ENCODE measurements around the gene CPNE1. TPM values are rescaled to one million over a fixed set of nuclear protein-coding genes. Genes with fewer than 3 reads are reported as not detected.

The CPNE1 gene
- total RNA-seq, 3 donors from 2014 or later (not counting 1 experiment from before 2014, with no cell fraction given): 298 to 342 (median 334) TPM

DNA sequence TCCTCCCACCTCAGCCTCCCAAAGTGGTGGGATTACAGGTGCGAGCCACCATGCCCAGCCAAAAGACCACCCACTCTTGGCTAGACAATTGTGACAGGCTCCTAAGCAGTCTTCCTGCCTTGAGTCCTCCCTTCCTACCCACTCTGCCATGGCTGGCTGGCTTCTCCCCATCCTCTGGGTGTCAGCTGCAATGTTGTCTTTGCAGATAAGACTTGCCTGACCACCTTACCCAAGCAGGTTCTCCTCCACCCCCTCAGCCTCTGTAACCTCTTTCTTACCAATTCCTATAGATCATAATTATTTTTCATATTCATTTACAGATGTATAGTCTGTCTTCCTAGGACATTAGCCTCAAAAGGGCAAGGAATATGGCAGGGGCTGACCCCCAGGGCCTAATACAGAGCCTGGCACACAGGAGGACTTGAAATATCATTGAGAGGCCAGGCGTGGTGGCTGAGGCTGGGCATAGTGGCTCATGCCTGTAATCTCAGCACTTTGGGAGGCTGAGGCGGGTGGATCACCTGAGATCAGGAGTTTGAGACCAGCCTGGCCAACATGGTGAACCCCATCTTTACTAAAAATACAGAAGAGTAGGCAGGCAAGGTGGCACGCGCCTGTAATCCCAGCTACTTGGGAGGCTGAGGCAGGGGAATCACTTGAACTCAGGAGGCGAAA, 77.8 kb downstream of the CPNE1 start:
- intact Hi-C loops (cut with micrococcal nuclease): no loop called here

GRCh38 chr20:35583636-35584560, 80.8 kb downstream of the CPNE1 start:
- no peaks in the 10 kb centered on the region for H3K27me3 ChIP-seq (ENCODE audit: control insufficient read depth, insufficient read depth, low read length)
- Mint-ChIP-seq H3K4me3 (no peak overlapping the region), H3K4me1 (no peaks in the 10 kb centered on the region), H3K36me3 (peaks cover 8% of the 10 kb centered on the region), H3K27ac (no peak overlapping the region), H3K27me3 (ENCODE audit: low read depth in 2 of 2) (no peaks in the 10 kb centered on the region), H3K9me3 (peaks cover 2 to 5% of the 10 kb centered on the region in 2 donors)
- no peaks in the 10 kb centered on the region for H3K36me3 ChIP-seq (ENCODE audit: control insufficient read depth, insufficient read depth, low read length)
- WGBS (ENCODE audit: insufficient coverage): 90% methylated on average over 18 of the region's 18 CpGs
- no peaks in the 10 kb centered on the region for H3K4me1 ChIP-seq (ENCODE audit: control insufficient read depth, insufficient read depth, low read length)
- ATAC-seq (no peak), DNase-seq (no peak)
- no peak overlapping the region for H3K27ac ChIP-seq (ENCODE audit: low read length)
- TF ChIP-seq, protein P1, sequence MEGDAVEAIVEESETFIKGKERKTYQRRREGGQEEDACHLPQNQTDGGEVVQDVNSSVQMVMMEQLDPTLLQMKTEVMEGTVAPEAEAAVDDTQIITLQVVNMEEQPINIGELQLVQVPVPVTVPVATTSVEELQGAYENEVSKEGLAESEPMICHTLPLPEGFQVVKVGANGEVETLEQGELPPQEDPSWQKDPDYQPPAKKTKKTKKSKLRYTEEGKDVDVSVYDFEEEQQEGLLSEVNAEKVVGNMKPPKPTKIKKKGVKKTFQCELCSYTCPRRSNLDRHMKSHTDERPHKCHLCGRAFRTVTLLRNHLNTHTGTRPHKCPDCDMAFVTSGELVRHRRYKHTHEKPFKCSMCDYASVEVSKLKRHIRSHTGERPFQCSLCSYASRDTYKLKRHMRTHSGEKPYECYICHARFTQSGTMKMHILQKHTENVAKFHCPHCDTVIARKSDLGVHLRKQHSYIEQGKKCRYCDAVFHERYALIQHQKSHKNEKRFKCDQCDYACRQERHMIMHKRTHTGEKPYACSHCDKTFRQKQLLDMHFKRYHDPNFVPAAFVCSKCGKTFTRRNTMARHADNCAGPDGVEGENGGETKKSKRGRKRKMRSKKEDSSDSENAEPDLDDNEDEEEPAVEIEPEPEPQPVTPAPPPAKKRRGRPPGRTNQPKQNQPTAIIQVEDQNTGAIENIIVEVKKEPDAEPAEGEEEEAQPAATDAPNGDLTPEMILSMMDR (IDR thresholded peaks at IDR 0.05): no peak
- intact Hi-C loops (cut with micrococcal nuclease): no loop called here
- peaks cover 9% of the 10 kb centered on the region for H3K9me3 ChIP-seq (ENCODE audit: control insufficient read depth, insufficient read depth, low read length)
- H3K4me3 ChIP-seq (ENCODE audit: low read length): no peak overlapping the region

More for the DNA sequence above, 77.8 kb downstream of the CPNE1 start:
- Histone ChIP-seq H3K36me3 (ENCODE audit: control insufficient read depth, insufficient read depth, low read length) (no peaks in the 10 kb centered on the region), H3K9me3 (ENCODE audit: control insufficient read depth, insufficient read depth, low read length) (peaks cover 4% of the 10 kb centered on the region), H3K4me1 (ENCODE audit: control insufficient read depth, insufficient read depth, low read length) (no peaks in the 10 kb centered on the region), H3K27me3 (ENCODE audit: control insufficient read depth, insufficient read depth, low read length) (no peaks in the 10 kb centered on the region), H3K4me3 (ENCODE audit: low read length) (no peak overlapping the region), H3K27ac (ENCODE audit: low read length) (no peak overlapping the region)
- TF ChIP-seq, protein P1 (IDR thresholded peaks at IDR 0.05): no peak
- Mint-ChIP-seq H3K4me3 (no peak overlapping the region), H3K27me3 (ENCODE audit: low read depth in 2 of 2) (no peaks in the 10 kb centered on the region), H3K9me3 (no peaks in the 10 kb centered on the region), H3K27ac (no peak overlapping the region), H3K36me3 (no peaks in the 10 kb centered on the region), H3K4me1 (no peaks in the 10 kb centered on the region)
- 89% methylated on average over 6 of the region's 6 CpGs for WGBS (ENCODE audit: insufficient coverage)
- ATAC-seq (no peak), DNase-seq (no peak)

- H3K9me3 ChIP-seq (ENCODE audit: control insufficient read depth, insufficient read depth, low read length): peaks cover 9% of the 10 kb centered on the region
- no peak for ATAC-seq
- peaks cover 8% of the 10 kb centered on the region for H3K36me3 Mint-ChIP-seq
- H3K36me3 ChIP-seq (ENCODE audit: control insufficient read depth, insufficient read depth, low read length): no peaks in the 10 kb centered on the region
- H3K27me3 Mint-ChIP-seq (ENCODE audit: low read depth in 2 of 2): no peaks in the 10 kb centered on the region
- intact Hi-C loops (cut with micrococcal nuclease): no loop called here
- H3K27ac ChIP-seq (ENCODE audit: low read length): no peak overlapping the region
- no peak overlapping the region for H3K4me3 Mint-ChIP-seq
- DNase-seq: no peak
- H3K9me3 Mint-ChIP-seq: peaks cover 2 to 5% of the 10 kb centered on the region in 2 donors
- no peaks in the 10 kb centered on the region for H3K4me1 Mint-ChIP-seq
- TF ChIP-seq, protein P1 (IDR thresholded peaks at IDR 0.05): no peak
- H3K4me3 ChIP-seq (ENCODE audit: low read length): no peak overlapping the region
- no peaks in the 10 kb centered on the region for H3K27me3 ChIP-seq (ENCODE audit: control insufficient read depth, insufficient read depth, low read length)
- no peaks in the 10 kb centered on the region for H3K4me1 ChIP-seq (ENCODE audit: control insufficient read depth, insufficient read depth, low read length)
- 93% methylated on average over 12 of the region's 12 CpGs for WGBS (ENCODE audit: insufficient coverage)
- H3K27ac Mint-ChIP-seq: no peak overlapping the region
Measured at GRCh38 chr20:35582741-35583404, 81.8 kb downstream of the CPNE1 start.

All from natural killer cell (primary cell).